Left cardiac atrium (tissue), 4 donors: ENCODE data around the gene MMS22L. TPM values are rescaled to one million over a fixed set of nuclear protein-coding genes. Genes with fewer than 3 reads are reported as not detected.
"Not testable (repeated sequence)": the region's sequence is repeated elsewhere in the genome, so short reads cannot be mapped to it uniquely, and the experiment has no call there.

Experiments
- ATAC-seq, 2 donors: fragments of 200-7000 bp; cut with Tn5 transposase; one replicate each; pipeline ENCODE4 v1.9.1; 2020; ENCODE audit warnings: mild to moderate bottlenecking in 2 of 2, moderate library complexity in 2 of 2
- DNase-seq: peaks from one replicate; pipeline ENCODE4 v3.0.0-alpha.2; 2020
- intact Hi-C, 2 donors: fragments of 100-400 bp; cut with DNase I; formaldehyde crosslinking; loops; one replicate each; pipeline versions ENCODE4 v1.14.1 to v1.15.1; 2022 to 2023
- total RNA-seq, 2 donors: library from RNA; stranded (reverse); fragmentation: NEBNext Ultra II Directional; extraction: Animal tissue kit (Norgen Biotek cat#: 25700); gene quantifications; one replicate each; pipeline ENCODE4 v1.2.1, GENCODE V29; 2021
- donor health status: DM: no; HTN: yes; CAD: no.
- donor health status: DM: no; HTN: yes; CAD: no; lungs with severe emphysema.
- donor health status: DM: yes; HTN: yes; CAD: no.
- donor health status: Dilated cardiomyopathy.

MMS22L gene
- total RNA-seq, 2 donors from 2014 or later = 4.0 to 5.1 TPM

DNA sequence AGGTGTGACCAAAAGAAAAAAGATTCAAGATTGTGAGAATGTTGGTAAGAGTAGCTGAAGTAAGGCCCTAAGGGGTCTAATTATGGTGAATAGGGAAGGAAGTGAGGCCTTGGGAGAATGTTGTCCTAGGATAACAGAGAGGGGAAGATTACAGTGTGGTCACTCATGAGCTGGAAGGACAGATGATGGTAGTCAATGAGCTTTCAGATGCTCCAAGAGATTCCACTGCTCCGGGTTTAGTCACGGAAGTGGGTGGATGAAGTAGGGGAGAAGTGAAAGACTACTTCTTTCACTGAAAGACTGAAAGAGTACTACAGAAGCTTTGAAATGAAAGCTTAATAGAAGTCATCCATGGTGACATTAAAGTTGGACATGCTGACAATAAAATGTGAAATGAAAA is 108.5 kb downstream of the MMS22L start:
- DNase-seq = no peak
- intact Hi-C loops = no loop called here
- no peak for ATAC-seq

DNA sequence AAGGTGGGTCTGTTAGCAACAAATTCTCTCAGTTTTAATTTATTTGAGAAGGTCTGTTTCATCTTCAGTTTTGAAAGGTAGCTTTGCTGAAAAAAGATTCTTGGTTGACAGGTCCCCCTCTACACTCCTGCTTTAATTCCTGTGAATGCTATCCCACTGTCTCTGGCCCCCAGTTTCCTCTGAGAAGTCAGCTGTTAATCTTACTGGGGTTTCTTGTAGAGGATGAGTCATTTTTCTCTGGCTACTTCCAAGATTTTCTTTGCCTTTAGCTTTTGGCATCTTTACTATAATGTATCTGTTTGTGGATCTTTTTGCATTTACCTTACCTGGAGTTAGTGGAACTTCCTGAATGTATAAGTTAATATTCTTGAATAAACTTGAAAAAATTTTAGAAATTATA is 122.7 kb downstream of the MMS22L start:
- no peak for ATAC-seq
- intact Hi-C loops = no loop called here
- DNase-seq = no peak

DNA sequence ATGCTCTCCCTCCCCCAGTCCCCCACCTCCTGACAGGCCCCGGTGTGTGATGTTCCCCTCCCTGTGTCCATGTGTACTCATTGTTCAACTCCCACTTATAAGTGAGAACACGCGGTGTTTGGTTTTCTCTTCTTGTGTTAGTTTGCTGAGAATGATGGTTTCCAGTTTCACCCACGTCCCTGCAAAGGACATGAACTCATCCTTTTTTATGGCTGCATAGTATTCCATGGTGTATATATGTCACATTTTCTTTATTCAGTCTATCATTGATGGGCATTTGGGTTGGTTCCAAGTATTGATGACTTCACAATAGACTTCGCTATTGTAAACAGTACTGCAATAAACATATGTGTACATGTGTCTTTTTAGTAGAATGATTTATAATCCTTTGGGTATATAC is 127.6 kb downstream of the MMS22L start:
- intact Hi-C loops, ATAC-seq, DNase-seq: not testable (repeated sequence)

DNA sequence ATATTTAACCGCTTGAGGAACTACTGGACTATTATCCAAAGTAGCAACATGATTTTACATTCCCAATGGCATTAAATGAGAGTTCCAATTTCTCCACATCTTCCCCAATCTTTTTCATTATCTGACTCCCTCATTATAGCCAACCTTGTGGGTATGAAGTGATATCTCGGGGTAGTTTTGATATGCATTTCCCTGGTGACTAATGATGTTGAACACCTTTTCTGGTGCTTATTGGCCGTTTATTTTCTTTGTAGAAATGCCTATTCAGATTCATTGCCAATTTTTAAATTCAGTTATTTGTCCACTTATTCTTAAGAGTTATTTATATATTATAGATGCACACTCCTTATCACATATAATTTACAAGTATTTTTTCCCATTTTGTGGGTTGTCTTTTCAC is 129.0 kb downstream of the MMS22L start:
- no peak for ATAC-seq
- DNase-seq = no peak
- intact Hi-C loops = no loop called here

DNA sequence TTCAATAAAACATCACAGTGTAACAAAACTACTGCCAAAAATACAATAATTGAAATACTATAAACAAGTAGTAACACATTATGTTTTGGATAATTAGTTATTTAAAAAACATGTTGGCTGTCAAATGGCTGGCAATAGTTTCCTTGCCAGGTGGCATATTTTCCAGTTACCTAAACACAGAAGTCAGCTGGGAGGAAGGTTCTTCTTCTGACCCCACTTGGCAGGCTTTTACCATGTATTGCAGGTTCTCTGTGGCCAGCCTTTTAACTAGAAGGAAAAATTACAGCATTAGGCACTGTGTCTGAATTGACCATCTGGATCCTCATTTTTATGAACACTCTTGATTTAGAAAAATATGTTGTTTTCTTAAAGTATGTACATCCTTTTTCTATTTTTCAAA is 131.4 kb downstream of the MMS22L start:
- DNase-seq (no peak), ATAC-seq (no peak)
- intact Hi-C loops = no loop called here

DNA sequence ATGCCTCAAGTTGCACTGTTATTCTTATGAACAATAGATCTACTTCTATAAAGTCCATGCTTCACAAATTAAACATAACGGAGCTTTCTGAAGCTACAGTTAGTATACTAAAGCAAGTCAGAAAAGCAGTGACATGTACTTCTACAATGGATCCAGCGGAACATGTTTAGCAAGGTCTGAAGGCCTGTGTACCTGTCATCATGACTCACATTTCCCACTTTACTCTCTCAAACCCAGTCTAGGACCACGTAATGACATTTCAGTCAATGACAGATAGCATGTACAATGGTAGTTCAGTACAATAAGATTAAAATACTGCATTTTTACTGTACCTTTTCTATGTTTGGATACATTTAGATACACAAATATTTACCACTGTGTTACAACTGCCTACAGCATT is 132.1 kb downstream of the MMS22L start:
- no peak for DNase-seq
- intact Hi-C loops = no loop called here
- ATAC-seq = no peak

GRCh38 chr6:97147421-97147820 is 135.6 kb downstream of the MMS22L start:
- no peak for ATAC-seq
- intact Hi-C loops = no loop called here
- no peak for DNase-seq

GRCh38 chr6:97145691-97146090 is 137.3 kb downstream of the MMS22L start:
- DNase-seq (no peak), ATAC-seq (no peak)
- intact Hi-C loops = no loop called here

DNA sequence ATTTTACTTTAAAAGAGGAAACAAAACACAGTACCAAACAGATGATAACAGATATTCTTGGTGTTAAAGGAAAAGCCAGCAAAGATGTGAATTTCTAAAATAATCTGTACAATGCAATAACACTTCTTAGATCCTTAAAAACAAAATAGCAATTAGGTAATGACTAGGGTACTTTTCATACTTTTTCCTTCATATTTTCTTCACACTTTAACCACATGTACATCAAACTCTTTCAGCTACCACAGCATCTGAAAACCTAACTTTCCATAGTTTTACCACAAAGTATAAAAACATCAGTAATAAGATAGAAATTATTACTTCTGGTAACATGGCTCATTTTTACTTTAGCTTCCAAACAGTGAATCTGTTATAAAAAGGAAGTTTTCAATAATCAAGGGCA is 141.3 kb downstream of the MMS22L start:
- DNase-seq (no peak), ATAC-seq (no peak)
- intact Hi-C loops = no loop called here

GRCh38 chr6:97138581-97138980 is 144.4 kb downstream of the MMS22L start:
- ATAC-seq (no peak), DNase-seq (no peak)
- intact Hi-C loops = no loop called here

DNA sequence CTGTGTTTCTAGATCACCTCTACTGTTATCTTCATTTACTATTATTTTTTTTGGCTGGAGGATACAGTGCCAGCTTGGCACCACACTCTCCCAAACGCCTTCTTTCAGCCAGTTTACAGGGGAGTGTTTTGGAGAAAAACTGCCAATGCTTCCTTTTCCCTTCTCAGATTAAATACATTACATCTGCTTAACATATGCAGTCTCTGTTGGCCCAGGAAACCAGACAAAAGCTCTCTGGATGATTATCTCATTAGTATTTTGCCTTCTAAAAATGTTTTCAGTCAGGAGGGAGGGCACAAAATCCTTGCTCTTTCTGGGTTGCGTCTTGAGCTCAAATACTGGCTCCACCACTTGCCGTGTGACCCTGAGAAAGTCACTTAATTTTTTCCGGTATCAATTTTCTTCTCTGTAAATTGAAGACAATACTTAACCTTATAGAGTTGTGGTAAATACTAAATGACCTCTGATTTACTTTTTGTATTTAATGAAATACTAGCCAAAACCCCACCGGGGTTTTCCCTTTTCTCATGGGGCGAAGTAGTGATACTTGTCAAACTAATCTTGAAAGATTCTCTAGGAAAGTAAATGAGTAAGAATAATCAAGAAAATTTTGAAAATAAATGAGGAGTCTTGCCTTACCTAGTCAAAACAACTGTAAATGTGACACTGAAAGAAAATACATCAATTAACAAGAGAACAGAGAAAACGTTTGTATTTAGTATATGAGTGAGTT is 146.2 kb downstream of the MMS22L start:
- DNase-seq (no peak), ATAC-seq (no peak)
- intact Hi-C loops = no loop called here

GRCh38 chr6:97133067-97133466 is 149.9 kb downstream of the MMS22L start:
- intact Hi-C loops = no loop called here
- ATAC-seq (no peak), DNase-seq (no peak)

DNA sequence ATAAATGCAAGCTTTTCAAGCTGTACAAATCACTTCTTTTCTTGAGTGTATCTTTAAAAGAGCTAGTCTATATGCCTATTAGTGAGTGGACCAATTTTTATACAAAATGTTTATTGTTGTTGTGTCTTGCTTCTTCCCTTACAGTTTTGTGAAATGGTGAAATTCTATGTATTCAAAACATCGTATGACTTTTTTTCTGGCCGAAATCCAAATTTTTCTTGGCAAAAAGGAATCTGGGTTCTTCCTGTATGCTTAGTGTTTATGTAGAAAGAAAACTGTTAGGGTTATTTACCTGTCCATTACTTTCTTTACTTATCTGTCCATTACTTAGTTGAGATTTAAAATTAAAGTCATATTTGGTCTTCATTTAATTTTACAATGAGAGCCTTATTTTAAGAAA is 153.9 kb downstream of the MMS22L start:
- ATAC-seq (no peak), DNase-seq (no peak)
- intact Hi-C loops = no loop called here

- intact Hi-C loops = no loop called here
- DNase-seq = no peak
- ATAC-seq = no peak
Observed at GRCh38 chr6:97128507-97128906, 154.5 kb downstream of the MMS22L start.

DNA sequence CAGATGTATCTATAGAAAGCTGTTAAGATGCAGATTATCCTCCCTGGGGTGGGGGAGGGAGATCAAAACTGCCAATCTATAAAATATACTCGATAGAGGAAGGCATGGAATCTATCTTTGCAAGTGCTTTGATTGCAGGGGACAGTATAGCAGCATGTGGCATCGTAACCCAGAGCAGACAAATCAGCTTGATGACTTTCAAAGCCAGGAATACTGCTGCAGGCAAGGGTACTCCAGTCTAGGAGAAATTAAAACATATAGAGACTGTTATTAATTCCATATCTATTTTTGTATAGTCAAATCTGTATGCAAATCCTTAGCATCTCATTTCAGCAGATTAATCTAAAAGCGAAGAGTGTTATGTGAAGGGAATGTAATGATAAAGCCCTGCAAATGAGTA is 159.4 kb downstream of the MMS22L start:
- ATAC-seq (no peak), DNase-seq (no peak)
- intact Hi-C loops = no loop called here

DNA sequence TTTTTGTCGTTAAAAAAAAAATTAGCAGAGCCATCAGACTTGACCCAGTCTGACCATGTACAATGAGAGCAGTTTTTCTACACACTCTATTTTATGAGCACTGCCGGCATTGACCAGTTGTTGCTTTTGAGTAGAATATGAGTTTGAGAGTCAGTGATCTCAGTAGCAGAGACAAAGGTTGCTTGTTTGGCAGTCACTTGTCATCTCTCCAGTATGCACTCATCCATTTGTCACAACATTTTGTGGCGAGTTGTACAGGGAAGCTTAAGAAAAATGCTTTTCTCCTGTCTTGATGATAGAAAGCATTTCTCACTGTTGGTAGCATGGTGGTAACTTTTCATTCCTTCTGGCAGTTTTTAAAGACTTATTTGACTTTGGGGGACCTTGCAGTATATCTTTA is 159.9 kb downstream of the MMS22L start:
- intact Hi-C loops = no loop called here
- DNase-seq = no peak
- no peak for ATAC-seq

- intact Hi-C loops = no loop called here
- ATAC-seq = no peak
Observed at GRCh38 chr6:97120511-97120910, 162.5 kb downstream of the MMS22L start.

DNA sequence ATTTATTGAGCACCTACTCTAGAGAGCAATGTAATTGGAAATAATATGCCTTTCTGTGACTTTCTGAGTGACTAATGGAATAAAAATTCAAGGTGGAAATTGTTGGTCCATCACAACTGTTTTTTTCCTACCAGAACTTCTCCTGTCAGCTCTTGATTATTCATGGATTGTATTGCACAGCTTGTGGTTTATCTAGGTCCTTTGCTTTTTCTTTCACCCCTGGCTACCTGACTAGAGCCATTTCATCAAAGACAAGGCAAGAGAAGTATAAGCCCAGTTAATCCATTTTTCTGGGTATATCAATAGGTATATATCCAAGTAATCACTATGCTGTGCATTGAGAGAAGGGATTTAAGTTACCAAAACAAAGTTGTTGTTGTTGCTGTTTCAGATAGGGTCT is 168.4 kb downstream of the MMS22L start:
- ATAC-seq (no peak), DNase-seq (no peak)
- intact Hi-C loops = no loop called here

More at GRCh38 chr6:97120511-97120910, 162.5 kb downstream of the MMS22L start:
- DNase-seq = no peak

DNA sequence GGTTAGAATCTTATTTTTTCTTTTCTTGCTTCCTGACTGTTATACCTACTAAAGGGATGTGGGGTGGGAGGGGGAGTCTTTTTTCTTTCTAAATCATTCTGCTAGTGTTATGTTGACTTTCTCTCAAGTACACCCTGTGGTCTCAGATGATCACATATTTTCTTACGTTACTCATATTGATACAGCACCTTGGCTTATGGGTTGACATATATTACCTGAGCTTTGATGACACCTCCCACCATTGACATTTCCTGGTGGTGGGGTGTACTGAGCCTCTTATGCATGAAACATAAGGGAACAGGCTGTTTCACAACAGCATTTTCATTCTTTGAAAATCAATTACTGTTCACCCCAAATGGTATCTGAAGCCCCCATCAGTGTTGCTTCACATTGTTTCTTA is 169.8 kb downstream of the MMS22L start:
- ATAC-seq = no peak
- intact Hi-C loops = no loop called here
- DNase-seq = no peak

DNA sequence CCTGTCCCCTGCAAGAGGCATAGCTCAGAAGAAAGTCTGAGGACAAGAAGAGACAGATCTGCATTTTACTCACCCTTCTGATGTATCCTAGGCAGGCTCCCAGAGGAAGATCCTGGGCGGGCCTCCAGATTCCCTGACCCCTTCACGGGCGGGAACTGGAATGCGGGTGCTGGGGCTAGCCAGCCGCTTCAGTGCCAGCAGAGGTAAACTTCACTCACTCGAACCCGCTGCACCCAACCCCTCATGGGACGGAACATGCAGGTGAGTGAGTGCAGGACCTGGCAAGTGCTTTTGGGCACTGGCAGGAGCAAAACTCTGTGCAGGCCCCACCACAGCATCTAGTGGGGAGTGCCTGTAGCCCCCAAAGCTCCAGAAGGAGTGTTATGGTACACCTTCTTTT is 171.8 kb downstream of the MMS22L start:
- intact Hi-C loops = no loop called here
- no peak for DNase-seq

DNA sequence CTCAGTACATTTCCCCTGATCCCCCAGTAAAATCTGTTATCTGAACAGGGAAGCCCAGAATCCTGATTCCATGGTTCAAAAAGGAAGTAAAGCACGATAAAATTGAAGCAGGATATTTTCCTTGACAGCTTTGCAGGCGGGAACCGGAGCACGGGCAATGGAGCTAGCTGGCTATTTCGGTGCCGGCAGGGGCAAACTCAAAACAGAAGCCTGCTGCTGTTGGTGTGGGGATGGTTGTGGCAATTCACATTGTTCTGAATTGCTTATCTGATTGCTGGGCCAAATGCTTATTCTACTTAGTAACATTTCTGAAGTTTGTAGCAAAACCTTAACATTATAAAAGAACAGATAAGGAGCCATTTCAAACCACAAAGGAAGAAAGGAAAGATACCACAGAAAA is 172.4 kb downstream of the MMS22L start:
- no peak for ATAC-seq
- intact Hi-C loops = no loop called here
- DNase-seq = no peak

More for the DNA sequence above, 171.8 kb downstream of the MMS22L start:
- no peak for ATAC-seq

DNA sequence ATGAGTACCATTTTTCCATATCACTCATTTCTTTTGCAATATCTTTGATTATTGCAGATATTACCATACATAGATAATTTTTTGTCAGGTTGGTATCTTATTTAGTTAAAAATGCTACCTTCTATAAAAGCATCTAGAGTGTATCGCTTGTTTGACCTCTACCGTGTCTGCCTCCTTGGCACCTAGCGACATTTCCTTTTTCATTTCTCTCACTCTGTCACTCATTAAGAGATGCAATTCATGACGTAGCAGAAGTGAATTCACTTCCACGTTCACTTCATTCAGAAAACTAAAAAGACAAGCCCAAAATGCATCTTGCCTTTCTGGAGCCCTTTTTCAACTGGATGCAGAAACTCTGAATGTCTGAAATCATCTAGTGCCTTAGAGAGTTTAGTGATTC is 172.9 kb downstream of the MMS22L start:
- no peak for ATAC-seq
- intact Hi-C loops = no loop called here
- DNase-seq = no peak
